Measurements from ENCODE around the gene GSE1.
"Not testable (repeated sequence)": the region's sequence is repeated elsewhere in the genome, so short reads cannot be mapped to it uniquely, and the experiment has no call there.

GSE1 gene

GRCh38 chr16:85591381-85591780 is 21.7 kb upstream of the GSE1 start:
- no peak for DNase-seq (ENCODE audit: low spot score)

- DNase-seq (ENCODE audit: low spot score) = not testable (repeated sequence)
Observed at GRCh38 chr16:85592277-85592676, 20.8 kb upstream of the GSE1 start.

- no peak for DNase-seq (ENCODE audit: low spot score)
Observed at GRCh38 chr16:85592700-85593493, 20.2 kb upstream of the GSE1 start.

- DNase-seq (ENCODE audit: low spot score) = peak; percentile 29
Observed at GRCh38 chr16:85593494-85594221, 19.5 kb upstream of the GSE1 start.

GRCh38 chr16:85594273-85594977 is 18.7 kb upstream of the GSE1 start:
- no peak for DNase-seq (ENCODE audit: low spot score)

GRCh38 chr16:85594978-85595661 is 18.0 kb upstream of the GSE1 start:
- no peak for DNase-seq (ENCODE audit: low spot score)

GRCh38 chr16:85595812-85596502 is 17.2 kb upstream of the GSE1 start:
- no peak for DNase-seq (ENCODE audit: low spot score)

GRCh38 chr16:85598141-85598540 is 15.0 kb upstream of the GSE1 start:
- DNase-seq (ENCODE audit: low spot score) = no peak

- no peak for DNase-seq (ENCODE audit: low spot score)
Observed at GRCh38 chr16:85600078-85600477, 13.0 kb upstream of the GSE1 start.

- DNase-seq (ENCODE audit: low spot score) = no peak
Observed at GRCh38 chr16:85600530-85601271, 12.4 kb upstream of the GSE1 start.

GRCh38 chr16:85601272-85601639 is 11.9 kb upstream of the GSE1 start:
- no peak for DNase-seq (ENCODE audit: low spot score)

GRCh38 chr16:85601730-85602401 is 11.3 kb upstream of the GSE1 start:
- peak; percentile 41 for DNase-seq (ENCODE audit: low spot score)

GRCh38 chr16:85602402-85603202 is 10.5 kb upstream of the GSE1 start:
- DNase-seq (ENCODE audit: low spot score) = no peak

- no peak for DNase-seq (ENCODE audit: low spot score)
Observed at GRCh38 chr16:85603203-85603755, 9.8 kb upstream of the GSE1 start.

GRCh38 chr16:85604145-85604705 is 8.9 kb upstream of the GSE1 start:
- DNase-seq (ENCODE audit: low spot score) = no peak

- no peak for DNase-seq (ENCODE audit: low spot score)
Observed at GRCh38 chr16:85605051-85605911, 7.8 kb upstream of the GSE1 start.

- DNase-seq (ENCODE audit: low spot score) = no peak
Observed at GRCh38 chr16:85605912-85606841, 6.9 kb upstream of the GSE1 start.
